GM11168 (cell line): ENCODE results near the gene RBPJ.

Experiments
- in situ Hi-C: fragments of 300-500 bp; cut with MboI; formaldehyde crosslinking; loops from one replicate; pipeline ENCODE4 v1.12.0; 2022; ENCODE audit warnings: low sequenced_read_pairs; ENCODE audit not compliant: unreplicated experiment

The RBPJ gene

GRCh38 chr4:26451597-26451996 is 130.8 kb downstream of the RBPJ start:
- in situ Hi-C loops, result loop anchor here (25.0 kb wide), 2 partner anchors 261 to 411 kb away; partner anchors contain the start of gene STIM2

GRCh38 chr4:26452565-26453531 is 132.0 kb downstream of the RBPJ start:
- in situ Hi-C loops, result loop anchor here (25.0 kb wide), 2 partner anchors 259 to 409 kb away; partner anchors contain the start of gene STIM2

- in situ Hi-C loops, result loop anchor here (25.0 kb wide), 2 partner anchors 257 to 407 kb away; partner anchors contain the start of gene STIM2
These were observed 134.1 kb downstream of the RBPJ start for GRCh38 chr4:26454961-26455360.

GRCh38 chr4:26455571-26455970 is 134.8 kb downstream of the RBPJ start:
- in situ Hi-C loops, result loop anchor here (25.0 kb wide), 2 partner anchors 257 to 407 kb away; partner anchors contain the start of gene STIM2

- in situ Hi-C loops, result loop anchor here (25.0 kb wide), 2 partner anchors 255 to 405 kb away; partner anchors contain the start of gene STIM2
These were observed 136.6 kb downstream of the RBPJ start for GRCh38 chr4:26457412-26457811.

- in situ Hi-C loops, result loop anchor here (25.0 kb wide), 2 partner anchors 254 to 404 kb away; partner anchors contain the start of gene STIM2
These were observed 137.3 kb downstream of the RBPJ start for GRCh38 chr4:26458157-26458561.

- in situ Hi-C loops, result loop anchor here (25.0 kb wide), 2 partner anchors 253 to 403 kb away; partner anchors contain the start of gene STIM2
These were observed 138.4 kb downstream of the RBPJ start for GRCh38 chr4:26459054-26459755.

- in situ Hi-C loops, result loop anchor here (10.0 to 25.0 kb wide), 3 partner anchors 252 to 555 kb away; partner anchors contain the start of gene STIM2
These were observed 139.1 kb downstream of the RBPJ start for GRCh38 chr4:26459756-26460530.

GRCh38 chr4:26462874-26463273 is 142.1 kb downstream of the RBPJ start:
- in situ Hi-C loops, result loop anchor here (10.0 to 25.0 kb wide), 3 partner anchors 249 to 552 kb away; partner anchors contain the start of gene STIM2

GRCh38 chr4:26463386-26463785 is 142.6 kb downstream of the RBPJ start:
- in situ Hi-C loops, result loop anchor here (10.0 to 25.0 kb wide), 3 partner anchors 249 to 551 kb away; partner anchors contain the start of gene STIM2

- in situ Hi-C loops, result loop anchor here (10.0 to 25.0 kb wide), 3 partner anchors 248 to 550 kb away; partner anchors contain the start of gene STIM2
These were observed 143.7 kb downstream of the RBPJ start for GRCh38 chr4:26464420-26465095.

- in situ Hi-C loops, result loop anchor here (10.0 to 25.0 kb wide), 3 partner anchors 246 to 548 kb away; partner anchors contain the start of gene STIM2
These were observed 145.9 kb downstream of the RBPJ start for GRCh38 chr4:26466578-26467270.

GRCh38 chr4:26467724-26468123 is 146.9 kb downstream of the RBPJ start:
- in situ Hi-C loops, result loop anchor here (10.0 to 25.0 kb wide), 3 partner anchors 245 to 547 kb away; partner anchors contain the start of gene STIM2

GRCh38 chr4:26468283-26468949 is 147.6 kb downstream of the RBPJ start:
- in situ Hi-C loops, result loop anchor here (10.0 to 25.0 kb wide), 3 partner anchors 244 to 546 kb away; partner anchors contain the start of gene STIM2

- in situ Hi-C loops, result loop anchor here (10.0 to 25.0 kb wide), 3 partner anchors 243 to 546 kb away; partner anchors contain the start of gene STIM2
These were observed 148.2 kb downstream of the RBPJ start for GRCh38 chr4:26468977-26469376.

- in situ Hi-C loops, result loop anchor here (25.0 kb wide), 2 partner anchors 240 to 390 kb away; partner anchors contain the start of gene STIM2
These were observed 151.1 kb downstream of the RBPJ start for GRCh38 chr4:26471890-26472289.

GRCh38 chr4:26473893-26474292 is 153.1 kb downstream of the RBPJ start:
- in situ Hi-C loops, result loop anchor here (25.0 kb wide), 2 partner anchors 238 to 388 kb away; partner anchors contain the start of gene STIM2
